H1 (cell line): ENCODE data around the gene SUDS3. TPM values are rescaled to one million over a fixed set of nuclear protein-coding genes. Genes with fewer than 3 reads are reported as not detected.

Experiments used
- CTCF ChIA-PET: fragments of 300-600 bp; sonication (Branson Sonifier 250); formaldehyde crosslinking; loops from one replicate; lab custom pipeline; 2021; ENCODE audit not compliant: partially characterized antibody; lab: Charles Lee
- POLR2A ChIA-PET: fragments of 300-600 bp; sonication (Branson Sonifier 250); formaldehyde crosslinking; loops from one replicate; lab custom pipeline; 2021; ENCODE audit warnings: inconsistent platforms; ENCODE audit not compliant: partially characterized antibody; lab: Charles Lee
- DNase-seq, 2 experiments: peaks; one replicate each; pipeline versions ENCODE4 v3.0.0 to v3.0.0-alpha.2; 2010 to 2022; ENCODE audit warnings: low spot score in 2 of 2, low read depth in 1 of 2, mixed read lengths in 1 of 2
- FAIRE-seq: peaks from 2 replicates; lab custom pipeline; 2011; peaks lifted over from hg19 to GRCh38; lab: Jason Lieb, UNC
- H2AFZ ChIP-seq: 2 replicates; pipeline ENCODE4 v1.8.1; 2012; ENCODE audit warnings: low read length, inconsistent platforms
- H2AK5ac ChIP-seq: 2 replicates; pipeline ENCODE4 v1.6.1; 2013; ENCODE audit warnings: low read depth, low read length
- H2BK120ac ChIP-seq: replicated peaks from 2 replicates; pipeline ENCODE3; 2013; ENCODE audit warnings: low read depth, low read length, inconsistent platforms
- H2BK12ac ChIP-seq: 2 replicates; pipeline ENCODE4 v1.6.1; 2013; ENCODE audit warnings: low read depth, low read length
- H2BK15ac ChIP-seq: 2 replicates; pipeline ENCODE4 v1.6.1; 2013; ENCODE audit warnings: low read length
- H2BK20ac ChIP-seq: 2 replicates; pipeline ENCODE4 v1.6.1; 2013; ENCODE audit warnings: low read length
- H2BK5ac ChIP-seq: 2 replicates; pipeline ENCODE4 v1.6.1; 2013; ENCODE audit warnings: low read depth, low read length
- H3K14ac ChIP-seq: 2 replicates; pipeline ENCODE4 v1.6.1; 2013; ENCODE audit warnings: inconsistent platforms; ENCODE audit not compliant: insufficient read length
- H3K18ac ChIP-seq: 2 replicates; pipeline ENCODE4 v1.6.1; 2013; ENCODE audit warnings: low read length; ENCODE audit errors: extremely low read depth
- H3K23ac ChIP-seq: 2 replicates; pipeline ENCODE4 v1.6.1; 2013; ENCODE audit warnings: inconsistent platforms; ENCODE audit not compliant: insufficient read length
- H3K23me2 ChIP-seq: 2 replicates; pipeline ENCODE4 v1.6.1; 2013; ENCODE audit warnings: low read depth, low read length
- H3K27ac ChIP-seq: 2 replicates; pipeline ENCODE4 v1.6.1; 2011; ENCODE audit warnings: low read depth, low read length, inconsistent platforms
- H3K27me3 ChIP-seq, 4 experiments: replicated peaks in 1 of 4; 1 replicate in 1 of 4; 2 replicates in 3 of 4; pipeline versions ENCODE4 v1.6.1 to v1.8.1; 2011 to 2013; ENCODE audit warnings: low read length in 3 of 4, mild to moderate bottlenecking in 3 of 4, inconsistent platforms in 2 of 4, mixed read lengths in 2 of 4, moderate library complexity in 1 of 4; ENCODE audit not compliant: control insufficient read depth in 3 of 4, insufficient read depth in 3 of 4; ENCODE audit errors: extremely low read depth in 1 of 4
- H3K36me3 ChIP-seq, 4 experiments: 2 replicates each; pipeline versions ENCODE4 v1.6.1 to v1.8.1; 2011 to 2013; ENCODE audit warnings: mild to moderate bottlenecking in 4 of 4, low read length in 3 of 4, moderate library complexity in 2 of 4, control low read depth in 1 of 4, inconsistent platforms in 1 of 4; ENCODE audit not compliant: insufficient read depth in 4 of 4, control insufficient read depth in 2 of 4
- H3K4ac ChIP-seq: replicated peaks from 2 replicates; pipeline ENCODE3; 2013; ENCODE audit warnings: low read length, low read depth, mixed read lengths, inconsistent platforms; ENCODE audit not compliant: insufficient read length
- H3K4me1 ChIP-seq, 4 experiments: replicated peaks in 1 of 4; 1 replicate in 1 of 4; 2 replicates in 3 of 4; pipeline versions ENCODE4 v1.6.1 to v1.8.1; 2011 to 2013; ENCODE audit warnings: low read length in 3 of 4, inconsistent platforms in 2 of 4, mixed read lengths in 1 of 4; ENCODE audit not compliant: insufficient read depth in 4 of 4, control insufficient read depth in 3 of 4
- H3K4me2 ChIP-seq, 2 experiments: 2 replicates each; pipeline versions ENCODE4 v1.6.1 to v1.8.1; 2011 to 2013; ENCODE audit warnings: low read depth in 2 of 2, low read length in 2 of 2, control low read depth in 1 of 2, inconsistent platforms in 1 of 2, mild to moderate bottlenecking in 1 of 2; ENCODE audit not compliant: insufficient read depth in 1 of 2
- H3K4me3 ChIP-seq, 4 experiments: fragments of 200-600, 300-600 bp in 1 of 4; sonication (generic), shearing (Covaris generic), sonication (Bioruptor Twin) in 1 of 4; 2 replicates each; pipeline versions ENCODE4 v1.5.1 to v1.8.1; 2011 to 2016; ENCODE audit warnings: low read length in 4 of 4, low read depth in 3 of 4, control low read depth in 2 of 4, inconsistent platforms in 2 of 4, mild to moderate bottlenecking in 2 of 4, mixed read lengths in 1 of 4, moderate library complexity in 1 of 4; ENCODE audit not compliant: insufficient read depth in 2 of 4; ENCODE audit errors: extremely low read depth in 1 of 4
- H3K56ac ChIP-seq: replicated peaks from 2 replicates; pipeline ENCODE3; 2013; ENCODE audit warnings: low read depth, mild to moderate bottlenecking, mixed read lengths, low read length, inconsistent platforms; ENCODE audit not compliant: insufficient read length
- H3K79me1 ChIP-seq: 2 replicates; pipeline ENCODE4 v1.6.1; 2013; ENCODE audit warnings: low read depth, low read length, control low read depth
- H3K79me2 ChIP-seq, 2 experiments: 2 replicates each; pipeline versions ENCODE4 v1.6.1 to v1.8.1; 2012 to 2013; ENCODE audit warnings: low read length in 2 of 2, mild to moderate bottlenecking in 2 of 2, inconsistent platforms in 1 of 2; ENCODE audit not compliant: insufficient read depth in 2 of 2, control insufficient read depth in 1 of 2
- H3K9ac ChIP-seq, 4 experiments: replicated peaks in 1 of 4; 1 replicate in 1 of 4; 2 replicates in 3 of 4; pipeline versions ENCODE4 v1.6.1 to v1.8.1; 2011 to 2013; ENCODE audit warnings: low read depth in 3 of 4, low read length in 3 of 4, control low read depth in 2 of 4, mild to moderate bottlenecking in 2 of 4, moderate library complexity in 2 of 4, inconsistent platforms in 1 of 4; ENCODE audit errors: extremely low read depth in 1 of 4
- H3K9me3 ChIP-seq, 2 experiments: 2 replicates each; pipeline versions ENCODE4 v1.6.1 to v1.8.1; 2012 to 2013; ENCODE audit warnings: mild to moderate bottlenecking in 2 of 2, moderate library complexity in 2 of 2, control low read depth in 1 of 2, inconsistent platforms in 1 of 2, low read depth in 1 of 2, low read length in 1 of 2, mixed read lengths in 1 of 2; ENCODE audit not compliant: insufficient read depth in 2 of 2
- H4K20me1 ChIP-seq, 2 experiments: replicated peaks in 1 of 2; 2 replicates each; pipeline versions ENCODE3 to v1.8.1; 2011 to 2013; ENCODE audit warnings: inconsistent platforms in 2 of 2, low read length in 2 of 2, mild to moderate bottlenecking in 1 of 2; ENCODE audit not compliant: insufficient read depth in 2 of 2, control insufficient read depth in 1 of 2
- H4K5ac ChIP-seq: 2 replicates; pipeline ENCODE4 v1.6.1; 2013; ENCODE audit warnings: low read length, low read depth, mixed read lengths, inconsistent platforms; ENCODE audit not compliant: insufficient read length
- H4K8ac ChIP-seq: 2 replicates; pipeline ENCODE4 v1.8.0; 2013; ENCODE audit warnings: mild to moderate bottlenecking, moderate library complexity, low read length, inconsistent platforms; ENCODE audit not compliant: insufficient read depth; ENCODE audit errors: extremely low read depth
- H4K91ac ChIP-seq: replicated peaks from 2 replicates; pipeline ENCODE3; 2013; ENCODE audit warnings: low read length, mixed read lengths, inconsistent platforms; ENCODE audit not compliant: insufficient read length
- ATF2 ChIP-seq: IDR thresholded peaks from 2 replicates; pipeline ENCODE4 v1.6.1; 2012; ENCODE audit warnings: low read length, inconsistent platforms
- CTBP2 ChIP-seq: IDR thresholded peaks from 2 replicates; pipeline ENCODE4 v1.7.0; 2011; ENCODE audit warnings: borderline replicate concordance, mild to moderate bottlenecking, moderate library complexity, mixed read lengths, low read length; ENCODE audit not compliant: insufficient read depth, insufficient read length
- HDAC6 ChIP-seq: IDR thresholded peaks from one replicate; pipeline ENCODE4 v1.7.1; 2012; ENCODE audit warnings: low read depth, mild to moderate bottlenecking, inconsistent platforms, low read length, moderate library complexity
- MAFK ChIP-seq: IDR thresholded peaks from 2 replicates; pipeline ENCODE4 v1.6.1; 2012; ENCODE audit warnings: low read depth, mild to moderate bottlenecking, improper control_type of control experiment, low read length
- NRF1 ChIP-seq: IDR thresholded peaks from 2 replicates; pipeline ENCODE4 v1.6.1; 2011; ENCODE audit warnings: mild to moderate bottlenecking, low read depth, low read length, improper control_type of control experiment
- TAF7 ChIP-seq: optimal IDR thresholded peaks from 2 replicates; pipeline ENCODE3; 2011; ENCODE audit warnings: low read depth, mild to moderate bottlenecking, inconsistent platforms, low read length, moderate library complexity, borderline replicate concordance
- ZNF274 ChIP-seq: IDR thresholded peaks from 2 replicates; pipeline ENCODE4 v1.7.0; 2012; ENCODE audit warnings: low read length, borderline replicate concordance; ENCODE audit errors: extremely low read depth
- WGBS, 2 experiments: shearing (Covaris generic) in 1 of 2; methylation state at CpG; one replicate each; pipeline versions ENCODE4 v1.1.6 to v1.1.7; 2013 to 2015; ENCODE audit warnings: low lambda C conversion rate in 2 of 2, mixed read lengths in 2 of 2, inconsistent platforms in 1 of 2, low coverage in 1 of 2, missing lambda C conversion rate in 1 of 2; ENCODE audit not compliant: insufficient replicate concordance in 2 of 2, insufficient coverage in 1 of 2, insufficient read length in 1 of 2; ENCODE audit errors: extremely low coverage in 1 of 2, missing lambda C conversion rate in 1 of 2; 5-methylcytosine and 5-hydroxymethylcytosine counted together
- polyA plus RNA-seq, 7 experiments: library from polyadenylated mRNA; depleted of rRNA in 3 of 7; stranded (reverse) in 5 of 7; unstranded in 2 of 7; fragments of >200 nt in 5 of 7; fragments of 200-250 nt in 2 of 7; gene quantifications; 1 replicate in 5 of 7; 2 replicates in 1 of 7; 4 replicates in 1 of 7; pipeline versions ENCODE4 v1.2.1 to v1.2.3, GENCODE V29; 2011 to 2013; ENCODE audit warnings: missing spikeins in 2 of 7, mixed read lengths in 2 of 7
- total RNA-seq: library from RNA; stranded (reverse); fragmentation: NEBNext Ultra II Directional; extraction: Animal tissue kit (Norgen Biotek cat#: 25700); gene quantifications from 2 replicates; pipeline ENCODE4 v1.2.1, GENCODE V29; 2021

Gene SUDS3
- total and polyA plus RNA-seq, 2 of the 8 experiments (the other 6 are each of a cell fraction or from before 2014, with no cell fraction given): 30.0 to 58.7 TPM

- Histone ChIP-seq H3K36me3 (peaks cover 16 to 67% (median 53%) of the 10 kb centered on the region in 4 experiments), H3K4me1 (no peaks in the 10 kb centered on the region)
- WGBS, 2 experiments: 83% methylated on average over 1 of the region's 1 CpG; no CpG with 5 or more reads in 1 of the 2 experiments
Observed at GRCh38 chr12:118391836-118392235, 15.5 kb downstream of the SUDS3 start.

More at GRCh38 chr12:118391836-118392235, 15.5 kb downstream of the SUDS3 start:
- H3K9ac ChIP-seq: no peak overlapping the region
- no peak overlapping the region for H3K14ac ChIP-seq
- no peak overlapping the region for H3K23ac ChIP-seq
- H3K27ac ChIP-seq: no peak overlapping the region
- H4K5ac ChIP-seq: no peak overlapping the region
- no peak for TF ChIP-seq CTBP2
- no peak for TF ChIP-seq TAF7
- no peak for TF ChIP-seq NRF1
- no peak for TF ChIP-seq ATF2
- no peak for TF ChIP-seq ZNF274
- TF ChIP-seq HDAC6: no peak
- no peak for TF ChIP-seq MAFK
- no peaks in the 10 kb centered on the region; a peak in 1 of 4 replicates for H3K79me2 ChIP-seq
- H4K8ac ChIP-seq: no peak overlapping the region
- no peak overlapping the region for H3K4ac ChIP-seq
- no peak for DNase-seq
- H3K79me1 ChIP-seq: no peaks in the 10 kb centered on the region; the same call in none of the 2 replicates
- no peak overlapping the region for H2BK5ac ChIP-seq
- CTCF ChIA-PET: interaction anchor here (1.2 to 3.6 kb wide), 3 partner anchors 15 to 209 kb away, joined by 3 to 26 read pairs (median 12); partner anchors contain the start of gene SUDS3
- H3K4me3 ChIP-seq: no peak overlapping the region
- H2BK120ac ChIP-seq: no peak overlapping the region
- H2BK15ac ChIP-seq: no peak overlapping the region
- H3K18ac ChIP-seq: no peak overlapping the region
- H4K91ac ChIP-seq: no peak overlapping the region
- POLR2A ChIA-PET: interaction anchor here (0.6 kb wide), 1 partner anchor 52 kb away, joined by 3 read pairs; no protein-coding TSS in a partner anchor
- H2AK5ac ChIP-seq: no peak overlapping the region
- H3K23me2 ChIP-seq: no peaks in the 10 kb centered on the region
- H2BK12ac ChIP-seq: no peak overlapping the region
- H3K27me3 ChIP-seq: no peaks in the 10 kb centered on the region
- no peak overlapping the region for H2AFZ ChIP-seq
- peaks cover 0 to 8% of the 10 kb centered on the region in 2 experiments for H4K20me1 ChIP-seq
- H3K56ac ChIP-seq: no peak overlapping the region
- H3K9me3 ChIP-seq: no peaks in the 10 kb centered on the region
- no peak for FAIRE-seq
- H3K4me2 ChIP-seq: no peak overlapping the region
- H2BK20ac ChIP-seq: no peak overlapping the region
